BE2C (cell line): ENCODE data around the gene FSTL4.

Experiments
- DNase-seq: peaks from one replicate; pipeline ENCODE4 v3.0.0-alpha.2; 2020
- H3K27me3 ChIP-seq: fragments of 250-450 bp; sonication (Bioruptor Pico); 2 replicates; pipeline ENCODE4 v1.5.1; 2020; ENCODE audit warnings: mild to moderate bottlenecking
- H3K36me3 ChIP-seq: fragments of 250-450 bp; sonication (Bioruptor Pico); 2 replicates; pipeline ENCODE4 v1.5.1; 2020; ENCODE audit warnings: mild to moderate bottlenecking
- H3K4me1 ChIP-seq: fragments of 250-450 bp; sonication (Bioruptor Pico); 2 replicates; pipeline ENCODE4 v1.5.1; 2020
- H3K4me3 ChIP-seq: 2 replicates; pipeline ENCODE4 v1.5.1; 2011; ENCODE audit warnings: low read depth, low read length
- H3K9me3 ChIP-seq: fragments of 250-450 bp; sonication (Bioruptor Pico); 2 replicates; pipeline ENCODE4 v1.5.1; 2020
- TF ChIP-seq, protein P1 (sequence below): IDR thresholded peaks from 2 replicates; pipeline ENCODE4 v1.5.1; 2012; ENCODE audit warnings: mild to moderate bottlenecking, low read depth, low read length

FSTL4 gene

DNA sequence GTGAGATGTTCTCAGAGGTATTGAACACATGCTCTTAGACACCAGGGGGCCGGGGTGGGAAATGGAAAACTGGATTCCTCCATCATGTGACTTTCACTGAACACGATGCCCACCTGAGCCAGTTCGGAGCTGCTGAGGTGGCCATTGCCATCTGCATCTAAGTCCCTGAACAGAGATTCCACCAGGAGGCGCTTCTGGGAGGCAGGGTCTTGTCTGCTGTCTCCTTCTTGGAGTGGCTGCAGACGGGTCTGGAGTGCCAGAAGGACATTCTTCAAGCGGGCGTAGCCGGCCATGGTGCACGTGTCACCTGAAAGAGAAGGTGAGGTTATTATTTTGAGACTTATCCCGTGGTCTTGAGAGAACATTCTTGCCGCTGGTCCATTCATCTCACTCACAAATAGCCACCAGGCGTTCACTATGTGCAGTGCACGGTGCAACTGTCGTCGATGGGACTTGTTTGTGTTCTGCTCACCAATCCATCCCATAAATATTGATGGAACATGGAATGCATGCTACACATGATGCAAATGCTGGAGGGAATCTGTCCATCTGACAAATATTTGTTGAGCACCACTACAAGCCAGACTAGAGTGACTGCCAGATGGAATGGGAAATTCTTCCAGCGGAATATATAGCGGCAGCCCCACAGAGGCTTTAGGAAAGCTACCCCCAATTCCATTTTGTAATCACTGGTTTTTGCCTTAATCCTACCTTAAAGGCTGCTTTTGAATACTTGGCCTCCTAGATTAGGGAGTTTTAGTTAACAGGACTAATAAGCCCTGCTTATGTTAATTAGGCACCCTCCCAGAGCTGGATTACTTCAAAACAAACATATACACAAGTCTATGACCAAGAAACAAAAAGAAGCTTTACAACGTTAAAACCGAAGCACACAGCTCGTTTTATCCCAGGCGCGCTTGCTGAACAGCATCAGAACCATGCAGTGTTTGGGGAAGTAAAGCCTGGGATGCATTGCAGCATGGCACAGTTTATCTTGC is 295.7 kb downstream of the FSTL4 start:
- Histone ChIP-seq H3K4me1 (no peaks in the 10 kb centered on the region), H3K27me3 (no peaks in the 10 kb centered on the region), H3K9me3 (no peaks in the 10 kb centered on the region), H3K4me3 (no peak overlapping the region), H3K36me3 (no peaks in the 10 kb centered on the region)
- TF ChIP-seq, protein P1, sequence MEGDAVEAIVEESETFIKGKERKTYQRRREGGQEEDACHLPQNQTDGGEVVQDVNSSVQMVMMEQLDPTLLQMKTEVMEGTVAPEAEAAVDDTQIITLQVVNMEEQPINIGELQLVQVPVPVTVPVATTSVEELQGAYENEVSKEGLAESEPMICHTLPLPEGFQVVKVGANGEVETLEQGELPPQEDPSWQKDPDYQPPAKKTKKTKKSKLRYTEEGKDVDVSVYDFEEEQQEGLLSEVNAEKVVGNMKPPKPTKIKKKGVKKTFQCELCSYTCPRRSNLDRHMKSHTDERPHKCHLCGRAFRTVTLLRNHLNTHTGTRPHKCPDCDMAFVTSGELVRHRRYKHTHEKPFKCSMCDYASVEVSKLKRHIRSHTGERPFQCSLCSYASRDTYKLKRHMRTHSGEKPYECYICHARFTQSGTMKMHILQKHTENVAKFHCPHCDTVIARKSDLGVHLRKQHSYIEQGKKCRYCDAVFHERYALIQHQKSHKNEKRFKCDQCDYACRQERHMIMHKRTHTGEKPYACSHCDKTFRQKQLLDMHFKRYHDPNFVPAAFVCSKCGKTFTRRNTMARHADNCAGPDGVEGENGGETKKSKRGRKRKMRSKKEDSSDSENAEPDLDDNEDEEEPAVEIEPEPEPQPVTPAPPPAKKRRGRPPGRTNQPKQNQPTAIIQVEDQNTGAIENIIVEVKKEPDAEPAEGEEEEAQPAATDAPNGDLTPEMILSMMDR: peak; percentile 43
- peak; percentile 29 for DNase-seq

- Histone ChIP-seq H3K9me3 (no peaks in the 10 kb centered on the region), H3K4me1 (no peaks in the 10 kb centered on the region), H3K27me3 (no peaks in the 10 kb centered on the region), H3K36me3 (no peaks in the 10 kb centered on the region), H3K4me3 (no peak overlapping the region)
- DNase-seq: no peak
- TF ChIP-seq, protein P1: no peak
These were observed 298.3 kb downstream of the FSTL4 start for GRCh38 chr5:133314086-133314485.

- TF ChIP-seq, protein P1: no peak
- H3K4me1 ChIP-seq: no peaks in the 10 kb centered on the region
- H3K36me3 ChIP-seq: no peaks in the 10 kb centered on the region
- no peak for DNase-seq
- no peaks in the 10 kb centered on the region for H3K9me3 ChIP-seq
- no peaks in the 10 kb centered on the region for H3K27me3 ChIP-seq
- H3K4me3 ChIP-seq: no peak overlapping the region
These were observed 301.2 kb downstream of the FSTL4 start for GRCh38 chr5:133311176-133311575.

- no peaks in the 10 kb centered on the region for H3K4me1 ChIP-seq
- no peak for DNase-seq
- TF ChIP-seq, protein P1: no peak
- no peak overlapping the region for H3K4me3 ChIP-seq
- no peaks in the 10 kb centered on the region for H3K9me3 ChIP-seq
- no peaks in the 10 kb centered on the region for H3K27me3 ChIP-seq
- no peaks in the 10 kb centered on the region for H3K36me3 ChIP-seq
These were observed 302.2 kb downstream of the FSTL4 start for GRCh38 chr5:133309984-133310621.

- no peaks in the 10 kb centered on the region for H3K9me3 ChIP-seq
- TF ChIP-seq, protein P1: no peak
- no peaks in the 10 kb centered on the region for H3K4me1 ChIP-seq
- no peaks in the 10 kb centered on the region for H3K27me3 ChIP-seq
- H3K36me3 ChIP-seq: no peaks in the 10 kb centered on the region
- no peak for DNase-seq
- no peak overlapping the region for H3K4me3 ChIP-seq
These were observed 303.1 kb downstream of the FSTL4 start for GRCh38 chr5:133309166-133309795.
